ENCODE data around the gene DCHS2.

Gene DCHS2

DNA sequence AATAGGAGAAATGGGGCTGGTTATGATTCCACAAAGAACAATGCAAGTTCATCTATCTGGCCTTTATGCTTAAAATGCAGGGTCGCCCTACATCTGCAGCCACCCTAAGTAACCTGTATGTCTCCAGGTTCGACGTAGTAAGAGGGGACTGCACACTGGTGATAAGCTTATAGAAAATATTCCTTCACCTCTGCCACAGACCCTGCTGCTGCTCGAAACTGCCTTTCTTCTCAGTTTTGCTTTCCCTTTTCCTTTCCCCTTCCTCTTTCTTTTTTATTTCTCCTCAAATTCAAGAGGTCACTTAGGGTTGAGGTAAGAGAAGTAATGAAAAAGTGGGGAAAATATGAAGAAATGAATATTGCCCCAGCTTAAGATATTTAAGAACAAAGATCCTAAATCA lies 123.5 kb downstream of the DCHS2 start:
- peaks cover 5 to 8% of the 10 kb centered on the region in 2 donors for H3K4me1 ChIP-seq (ENCODE audit: control insufficient read depth in 1 of 2, insufficient read depth in 2 of 2, low read length in 2 of 2)
- H3K27me3 ChIP-seq (ENCODE audit: low read depth, low read length), result no peaks in the 10 kb centered on the region
- no peak overlapping the region for H3K27ac ChIP-seq (ENCODE audit: low read length)
- no peak overlapping the region for H3K4me3 ChIP-seq (ENCODE audit: low read depth in 1 of 2, low read length in 2 of 2)
- no peaks in the 10 kb centered on the region for H3K9me3 ChIP-seq (ENCODE audit: control insufficient read depth in 1 of 2, low read length in 2 of 2)
- H3K36me3 ChIP-seq (ENCODE audit: control insufficient read depth in 1 of 2, insufficient read depth in 2 of 2, low read length in 2 of 2), result no peaks in the 10 kb centered on the region

DNA sequence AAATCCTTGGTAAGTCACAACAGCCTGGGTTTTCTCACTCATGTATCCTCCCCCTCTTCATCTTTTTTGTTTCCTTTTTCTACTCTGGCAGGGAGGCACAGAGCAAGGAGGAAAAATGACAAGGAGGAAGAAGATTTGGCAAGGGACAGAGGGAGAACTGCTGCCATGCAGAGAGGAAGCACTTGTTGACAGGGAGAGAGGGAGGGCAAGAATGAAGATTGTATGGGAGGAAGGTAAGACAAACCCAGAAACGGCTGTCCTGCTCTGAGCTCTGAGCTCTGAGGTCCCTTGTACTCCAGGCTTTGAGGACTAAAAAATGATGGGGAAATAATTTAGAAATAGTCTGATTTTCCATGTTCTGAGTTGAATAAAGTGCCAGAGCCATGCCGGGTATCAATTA lies 123.9 kb downstream of the DCHS2 start:
- H3K27me3 ChIP-seq (ENCODE audit: low read depth, low read length), result no peaks in the 10 kb centered on the region
- H3K9me3 ChIP-seq (ENCODE audit: control insufficient read depth in 1 of 2, low read length in 2 of 2), result no peaks in the 10 kb centered on the region
- no peak overlapping the region for H3K27ac ChIP-seq (ENCODE audit: low read length)
- no peaks in the 10 kb centered on the region for H3K36me3 ChIP-seq (ENCODE audit: control insufficient read depth in 1 of 2, insufficient read depth in 2 of 2, low read length in 2 of 2)
- no peak overlapping the region for H3K4me3 ChIP-seq (ENCODE audit: low read depth in 1 of 2, low read length in 2 of 2)
- peaks cover 5 to 8% of the 10 kb centered on the region in 2 donors for H3K4me1 ChIP-seq (ENCODE audit: control insufficient read depth in 1 of 2, insufficient read depth in 2 of 2, low read length in 2 of 2)

DNA sequence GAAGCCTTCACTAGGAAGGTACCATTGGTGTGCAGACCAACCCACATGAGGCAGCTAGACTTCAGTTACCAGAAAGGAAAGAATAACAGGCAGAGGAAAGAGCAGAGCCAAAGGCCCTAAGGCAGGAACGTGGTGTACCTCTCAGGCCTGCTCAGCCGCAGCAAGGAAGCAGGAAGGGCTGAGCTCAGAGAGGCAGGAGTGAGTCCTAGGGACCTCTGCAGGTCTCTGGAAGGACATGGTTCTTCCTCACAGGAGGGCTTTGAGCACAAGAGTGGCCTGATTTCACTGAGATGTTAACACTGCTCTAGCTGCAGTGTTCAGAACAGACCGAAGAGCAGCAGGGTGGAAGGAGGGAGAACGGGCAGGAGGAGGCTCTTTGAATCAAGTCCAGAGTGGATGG lies 124.6 kb downstream of the DCHS2 start:
- no peak overlapping the region for H3K27ac ChIP-seq (ENCODE audit: low read length)

DNA sequence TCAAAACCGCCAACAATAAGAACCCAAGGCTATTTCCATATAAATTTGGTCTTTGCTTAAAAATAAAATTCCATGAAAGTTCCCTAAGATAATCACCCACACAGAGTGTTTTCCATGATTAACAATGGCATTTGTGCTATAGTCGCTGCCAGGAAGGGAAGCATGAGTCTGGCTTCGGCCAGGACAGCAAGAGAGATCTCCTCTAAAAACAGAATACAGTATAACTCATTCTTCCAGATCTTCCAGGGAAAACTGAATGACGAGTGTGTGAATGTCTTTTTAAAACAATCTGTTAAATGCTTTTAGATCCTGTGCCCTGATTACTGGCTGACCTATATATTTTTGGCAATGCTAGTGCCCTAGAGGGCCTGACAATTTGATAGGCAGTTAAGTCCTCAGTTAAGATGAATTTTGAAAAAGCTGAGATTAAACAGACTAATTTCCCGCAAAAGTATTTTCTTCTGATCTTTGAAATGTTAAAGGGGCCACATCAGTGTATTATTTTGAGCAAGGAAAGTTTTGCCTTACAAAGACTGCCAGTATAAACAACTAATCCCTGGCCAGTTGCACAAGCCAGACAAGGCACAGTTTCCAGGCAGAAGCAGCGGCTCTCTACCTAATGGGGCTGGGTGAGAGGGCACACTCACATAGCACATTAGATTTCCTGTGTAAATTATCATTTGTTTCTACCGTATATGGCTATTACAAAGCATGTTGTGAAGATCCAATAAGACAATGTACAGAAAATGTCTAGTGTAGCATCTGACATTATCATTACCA lies 127.3 kb downstream of the DCHS2 start:
- Histone ChIP-seq H3K9me3 (ENCODE audit: control insufficient read depth in 1 of 2, low read length in 2 of 2) (no peaks in the 10 kb centered on the region), H3K4me1 (ENCODE audit: control insufficient read depth in 1 of 2, insufficient read depth in 2 of 2, low read length in 2 of 2) (peaks cover 5 to 8% of the 10 kb centered on the region in 2 donors), H3K27ac (ENCODE audit: low read length) (no peak overlapping the region), H3K4me3 (ENCODE audit: low read depth in 1 of 2, low read length in 2 of 2) (no peak overlapping the region), H3K36me3 (ENCODE audit: control insufficient read depth in 1 of 2, insufficient read depth in 2 of 2, low read length in 2 of 2) (no peaks in the 10 kb centered on the region), H3K27me3 (ENCODE audit: low read depth, low read length) (no peaks in the 10 kb centered on the region)

More for the DNA sequence above, 124.6 kb downstream of the DCHS2 start:
- H3K27me3 ChIP-seq (ENCODE audit: low read depth, low read length), result no peaks in the 10 kb centered on the region
- peaks cover 5 to 8% of the 10 kb centered on the region in 2 donors for H3K4me1 ChIP-seq (ENCODE audit: control insufficient read depth in 1 of 2, insufficient read depth in 2 of 2, low read length in 2 of 2)
- H3K9me3 ChIP-seq (ENCODE audit: control insufficient read depth in 1 of 2, low read length in 2 of 2), result no peaks in the 10 kb centered on the region
- no peak overlapping the region for H3K4me3 ChIP-seq (ENCODE audit: low read depth in 1 of 2, low read length in 2 of 2)
- H3K36me3 ChIP-seq (ENCODE audit: control insufficient read depth in 1 of 2, insufficient read depth in 2 of 2, low read length in 2 of 2), result no peaks in the 10 kb centered on the region

DNA sequence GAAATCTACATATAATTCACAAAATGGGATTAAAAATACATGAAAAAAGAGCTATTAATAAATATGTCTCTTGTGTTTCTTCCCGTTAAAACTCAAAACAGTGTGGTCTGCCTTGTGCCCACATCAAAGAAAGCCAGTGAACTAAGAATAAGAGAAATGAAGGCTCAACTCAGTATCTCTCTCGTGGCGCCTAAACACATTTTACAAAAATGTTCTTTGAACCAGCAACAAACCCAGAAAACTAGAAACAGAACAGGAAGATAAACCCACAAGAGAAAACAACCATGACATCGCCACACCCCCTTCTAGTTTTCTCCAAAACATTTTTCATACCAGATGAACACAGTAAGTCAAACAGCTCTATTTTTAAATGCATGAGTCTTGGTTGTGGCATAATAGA lies 130.1 kb downstream of the DCHS2 start:
- no peaks in the 10 kb centered on the region for H3K9me3 ChIP-seq (ENCODE audit: control insufficient read depth in 1 of 2, low read length in 2 of 2)
- peaks cover 0 to 8% of the 10 kb centered on the region in 2 donors for H3K4me1 ChIP-seq (ENCODE audit: control insufficient read depth in 1 of 2, insufficient read depth in 2 of 2, low read length in 2 of 2)
- H3K27me3 ChIP-seq (ENCODE audit: low read depth, low read length), result no peaks in the 10 kb centered on the region
- H3K36me3 ChIP-seq (ENCODE audit: control insufficient read depth in 1 of 2, insufficient read depth in 2 of 2, low read length in 2 of 2), result no peaks in the 10 kb centered on the region
- H3K4me3 ChIP-seq (ENCODE audit: low read depth in 1 of 2, low read length in 2 of 2), result no peak overlapping the region
- no peak overlapping the region for H3K27ac ChIP-seq (ENCODE audit: low read length)

DNA sequence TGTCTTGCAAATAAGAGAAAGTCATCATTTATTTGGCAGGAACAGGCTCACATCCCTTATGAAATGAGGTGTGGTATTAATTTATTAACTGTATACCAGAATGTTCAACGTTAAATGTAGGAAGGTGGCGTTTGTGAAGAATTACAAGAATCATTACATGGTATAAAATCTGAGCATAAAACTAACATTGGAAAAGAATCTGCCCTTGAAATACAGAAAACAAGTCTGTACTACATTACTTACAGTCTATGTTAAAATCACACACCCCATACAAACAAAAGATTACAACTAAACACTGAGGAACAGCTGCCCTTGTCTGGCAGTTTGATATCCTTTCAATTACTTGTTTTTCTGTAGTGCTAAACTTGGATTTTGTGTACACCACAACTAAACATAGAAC lies 131.1 kb downstream of the DCHS2 start:
- no peaks in the 10 kb centered on the region for H3K27me3 ChIP-seq (ENCODE audit: low read depth, low read length)
- H3K4me1 ChIP-seq (ENCODE audit: control insufficient read depth in 1 of 2, insufficient read depth in 2 of 2, low read length in 2 of 2), result peaks cover 0 to 8% of the 10 kb centered on the region in 2 donors
- H3K4me3 ChIP-seq (ENCODE audit: low read depth in 1 of 2, low read length in 2 of 2), result no peak overlapping the region
- H3K27ac ChIP-seq (ENCODE audit: low read length), result no peak overlapping the region
- no peaks in the 10 kb centered on the region for H3K36me3 ChIP-seq (ENCODE audit: control insufficient read depth in 1 of 2, insufficient read depth in 2 of 2, low read length in 2 of 2)
- no peaks in the 10 kb centered on the region for H3K9me3 ChIP-seq (ENCODE audit: control insufficient read depth in 1 of 2, low read length in 2 of 2)

DNA sequence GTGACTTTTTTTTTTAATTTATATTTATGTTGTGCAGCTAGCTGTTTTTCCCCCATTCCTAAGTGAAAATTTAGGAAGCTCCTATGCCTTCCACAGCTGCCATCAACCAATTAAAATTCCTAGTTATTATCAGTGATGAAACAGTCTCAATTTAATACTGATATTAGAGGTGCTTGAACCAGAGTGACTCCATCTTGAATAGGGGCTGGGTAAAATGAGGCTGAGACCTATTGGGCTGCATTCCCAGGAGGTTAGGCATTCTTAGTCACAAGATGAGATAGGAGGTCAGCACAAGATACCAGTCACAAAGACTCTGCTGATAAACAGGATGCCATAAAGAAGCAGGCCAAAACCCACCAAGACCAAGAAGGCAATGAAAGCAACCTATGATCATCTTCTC lies 136.7 kb downstream of the DCHS2 start:
- Histone ChIP-seq H3K4me1 (ENCODE audit: control insufficient read depth in 1 of 2, insufficient read depth in 2 of 2, low read length in 2 of 2) (no peaks in the 10 kb centered on the region), H3K36me3 (ENCODE audit: control insufficient read depth in 1 of 2, insufficient read depth in 2 of 2, low read length in 2 of 2) (no peaks in the 10 kb centered on the region), H3K9me3 (ENCODE audit: control insufficient read depth in 1 of 2, low read length in 2 of 2) (no peaks in the 10 kb centered on the region), H3K4me3 (ENCODE audit: low read depth in 1 of 2, low read length in 2 of 2) (no peak overlapping the region), H3K27me3 (ENCODE audit: low read depth, low read length) (no peaks in the 10 kb centered on the region), H3K27ac (ENCODE audit: low read length) (no peak overlapping the region)

DNA sequence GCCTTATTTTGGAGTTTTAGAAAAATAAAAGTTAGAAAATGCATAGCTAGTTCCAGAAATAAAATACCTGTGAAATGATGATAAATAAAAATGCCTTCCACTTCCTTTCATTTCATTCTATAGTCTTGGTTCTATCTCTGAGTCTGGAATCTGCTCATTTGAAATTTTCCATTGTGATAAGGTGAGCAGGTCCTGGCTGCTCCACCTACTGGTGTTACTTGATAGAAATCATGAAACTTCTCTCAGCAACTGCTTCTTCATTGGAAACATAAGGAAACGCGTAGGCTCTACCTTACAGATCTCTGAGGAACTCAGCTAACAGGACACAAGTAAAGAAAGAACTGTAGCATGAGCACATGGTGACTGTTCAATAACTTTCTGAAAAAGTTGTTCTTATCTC lies 141.8 kb downstream of the DCHS2 start:
- Histone ChIP-seq H3K4me3 (ENCODE audit: low read depth in 1 of 2, low read length in 2 of 2) (no peak overlapping the region), H3K27me3 (ENCODE audit: low read depth, low read length) (no peaks in the 10 kb centered on the region), H3K36me3 (ENCODE audit: control insufficient read depth in 1 of 2, insufficient read depth in 2 of 2, low read length in 2 of 2) (no peaks in the 10 kb centered on the region)

DNA sequence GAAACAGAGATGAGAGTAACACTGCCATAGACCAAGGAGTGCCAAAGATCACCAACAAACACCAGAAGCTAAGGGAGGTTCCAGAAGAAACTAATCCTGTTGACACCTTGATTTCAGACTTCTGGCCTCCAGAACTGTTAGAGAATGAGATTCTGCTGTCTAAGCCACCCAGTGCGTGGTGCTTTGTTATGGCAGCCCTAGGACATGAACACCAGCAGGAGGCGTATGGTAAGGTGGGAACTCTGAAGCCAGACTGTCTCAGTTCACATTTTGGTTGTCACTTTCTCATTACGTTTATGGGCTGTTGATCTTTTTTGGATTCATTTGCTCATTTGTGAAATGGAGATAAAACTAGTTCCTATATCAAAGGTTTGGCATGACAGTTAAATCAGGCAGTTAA lies 142.9 kb downstream of the DCHS2 start:
- Histone ChIP-seq H3K4me3 (ENCODE audit: low read depth in 1 of 2, low read length in 2 of 2) (no peak overlapping the region), H3K4me1 (ENCODE audit: control insufficient read depth in 1 of 2, insufficient read depth in 2 of 2, low read length in 2 of 2) (no peaks in the 10 kb centered on the region)

More for the DNA sequence above, 141.8 kb downstream of the DCHS2 start:
- Histone ChIP-seq H3K4me1 (ENCODE audit: control insufficient read depth in 1 of 2, insufficient read depth in 2 of 2, low read length in 2 of 2) (no peaks in the 10 kb centered on the region), H3K9me3 (ENCODE audit: control insufficient read depth in 1 of 2, low read length in 2 of 2) (no peaks in the 10 kb centered on the region), H3K27ac (ENCODE audit: low read length) (no peak overlapping the region)

DNA sequence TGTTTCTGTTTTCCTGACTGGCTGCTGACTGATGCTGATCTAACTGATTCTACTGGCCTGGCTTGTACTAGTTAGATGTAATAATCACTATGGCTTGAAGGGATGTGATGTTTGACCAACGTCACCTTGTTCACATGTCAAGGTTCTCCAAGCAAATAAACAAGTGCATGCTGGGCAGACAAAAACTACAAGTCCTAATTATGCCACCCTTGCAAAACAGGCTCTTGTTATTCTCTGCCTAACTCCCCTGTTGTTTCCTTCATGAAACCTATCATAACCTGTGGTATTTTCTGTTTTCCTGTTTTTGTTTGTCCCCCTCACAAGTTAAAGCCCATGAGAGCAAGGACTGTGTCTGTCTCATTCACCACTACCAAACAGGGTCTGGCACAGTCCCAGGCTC lies 146.2 kb downstream of the DCHS2 start:
- Histone ChIP-seq H3K4me3 (ENCODE audit: low read depth in 1 of 2, low read length in 2 of 2) (no peak overlapping the region), H3K9me3 (ENCODE audit: control insufficient read depth in 1 of 2, low read length in 2 of 2) (peaks cover 0 to 3% of the 10 kb centered on the region in 2 donors), H3K4me1 (ENCODE audit: control insufficient read depth in 1 of 2, insufficient read depth in 2 of 2, low read length in 2 of 2) (no peaks in the 10 kb centered on the region), H3K27ac (ENCODE audit: low read length) (no peak overlapping the region), H3K27me3 (ENCODE audit: low read depth, low read length) (no peaks in the 10 kb centered on the region), H3K36me3 (ENCODE audit: control insufficient read depth in 1 of 2, insufficient read depth in 2 of 2, low read length in 2 of 2) (no peaks in the 10 kb centered on the region)

More for the DNA sequence above, 142.9 kb downstream of the DCHS2 start:
- Histone ChIP-seq H3K27me3 (ENCODE audit: low read depth, low read length) (no peaks in the 10 kb centered on the region), H3K9me3 (ENCODE audit: control insufficient read depth in 1 of 2, low read length in 2 of 2) (no peaks in the 10 kb centered on the region), H3K27ac (ENCODE audit: low read length) (no peak overlapping the region), H3K36me3 (ENCODE audit: control insufficient read depth in 1 of 2, insufficient read depth in 2 of 2, low read length in 2 of 2) (no peaks in the 10 kb centered on the region)

DNA sequence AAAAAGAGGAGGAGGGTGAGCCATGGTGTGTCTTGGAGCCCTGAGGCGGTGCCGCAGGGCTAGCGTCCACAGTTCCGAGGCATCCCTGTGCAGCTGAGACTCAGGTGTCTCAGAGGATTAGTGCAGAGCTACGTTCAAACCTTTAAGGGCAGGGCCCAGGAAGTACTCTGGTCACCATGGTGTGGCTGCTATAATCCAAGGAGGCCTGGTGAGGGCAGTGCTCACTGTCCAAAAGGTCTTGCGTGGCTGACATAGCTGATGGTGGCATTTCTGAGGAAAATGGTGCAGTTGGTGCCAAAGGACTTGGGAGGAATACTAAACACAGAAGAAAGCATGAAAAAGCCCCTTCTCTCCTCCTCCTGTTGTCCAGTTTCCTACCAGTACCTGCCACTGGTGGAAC lies 146.9 kb downstream of the DCHS2 start:
- Histone ChIP-seq H3K36me3 (ENCODE audit: control insufficient read depth in 1 of 2, insufficient read depth in 2 of 2, low read length in 2 of 2) (no peaks in the 10 kb centered on the region), H3K27ac (ENCODE audit: low read length) (no peak overlapping the region), H3K27me3 (ENCODE audit: low read depth, low read length) (no peaks in the 10 kb centered on the region), H3K4me3 (ENCODE audit: low read depth in 1 of 2, low read length in 2 of 2) (no peak overlapping the region), H3K4me1 (ENCODE audit: control insufficient read depth in 1 of 2, insufficient read depth in 2 of 2, low read length in 2 of 2) (no peaks in the 10 kb centered on the region), H3K9me3 (ENCODE audit: control insufficient read depth in 1 of 2, low read length in 2 of 2) (peaks cover 0 to 3% of the 10 kb centered on the region in 2 donors)

DNA sequence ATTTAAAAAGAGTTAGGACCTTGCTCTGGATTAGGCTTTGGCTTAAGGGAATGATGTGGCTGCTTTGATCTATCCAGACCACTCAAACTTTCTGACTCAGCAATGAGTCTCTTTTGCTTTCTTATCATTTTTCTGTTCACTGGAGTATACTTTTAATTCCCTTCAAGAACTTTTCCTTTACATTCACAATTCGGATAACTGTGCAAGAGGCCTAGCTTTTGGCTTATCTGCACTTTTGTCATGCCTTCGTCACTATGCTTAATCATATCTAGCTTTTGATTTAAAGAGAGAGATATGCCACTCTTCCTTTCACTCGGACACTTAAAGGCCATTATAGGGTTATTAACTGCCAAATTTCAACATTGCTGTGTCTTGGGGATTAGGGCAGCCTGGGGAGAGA lies 147.9 kb downstream of the DCHS2 start:
- no peak overlapping the region for H3K4me3 ChIP-seq (ENCODE audit: low read depth in 1 of 2, low read length in 2 of 2)
- H3K27me3 ChIP-seq (ENCODE audit: low read depth, low read length), result no peaks in the 10 kb centered on the region
- H3K36me3 ChIP-seq (ENCODE audit: control insufficient read depth in 1 of 2, insufficient read depth in 2 of 2, low read length in 2 of 2), result no peaks in the 10 kb centered on the region
- no peak overlapping the region for H3K27ac ChIP-seq (ENCODE audit: low read length)
- H3K9me3 ChIP-seq (ENCODE audit: control insufficient read depth in 1 of 2, low read length in 2 of 2), result peaks cover 0 to 3% of the 10 kb centered on the region in 2 donors
- no peaks in the 10 kb centered on the region for H3K4me1 ChIP-seq (ENCODE audit: control insufficient read depth in 1 of 2, insufficient read depth in 2 of 2, low read length in 2 of 2)

All from muscle layer of duodenum (tissue), 2 donors.